Mammary epithelial cell (primary cell): Measurements from ENCODE around the gene NKD2.

Experiments used
- EZH2 ChIP-seq: IDR thresholded peaks from 2 replicates; pipeline ENCODE4 v1.6.1; 2012; ENCODE audit warnings: low read length, inconsistent platforms, borderline replicate concordance
- TF ChIP-seq, protein P1 (sequence below), 2 donors: IDR thresholded peaks in 1 of 2; conservative IDR thresholded peaks in 1 of 2; 2 replicates each; pipeline ENCODE4 v1.5.1; 2011 to 2012; ENCODE audit warnings: inconsistent platforms in 2 of 2, low read length in 2 of 2, mild to moderate bottlenecking in 2 of 2, control low read depth in 1 of 2, low read depth in 1 of 2; ENCODE audit not compliant: insufficient read depth in 1 of 2; ENCODE audit errors: extremely low read depth in 1 of 2

DNA sequence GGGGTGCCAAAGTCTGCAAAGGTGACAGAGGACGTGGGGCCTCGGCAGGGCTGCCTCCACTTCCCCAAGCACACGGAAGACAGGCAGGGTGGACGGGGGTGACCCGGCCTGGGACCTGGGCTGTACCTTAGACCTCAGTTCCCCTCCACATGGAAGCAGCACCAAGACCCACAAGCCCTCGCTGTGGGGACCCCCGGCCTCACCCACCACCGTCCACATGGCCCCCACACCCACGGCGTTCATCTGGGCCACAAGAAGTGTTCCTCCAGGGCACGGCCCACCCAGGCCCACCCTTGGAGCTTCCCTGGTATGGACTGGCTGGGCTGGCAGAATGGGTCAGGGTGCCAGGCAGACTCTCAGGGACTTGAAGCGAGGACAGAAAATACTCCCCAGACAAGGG lies 45.8 kb upstream of the NKD2 start:
- TF ChIP-seq, protein P1, sequence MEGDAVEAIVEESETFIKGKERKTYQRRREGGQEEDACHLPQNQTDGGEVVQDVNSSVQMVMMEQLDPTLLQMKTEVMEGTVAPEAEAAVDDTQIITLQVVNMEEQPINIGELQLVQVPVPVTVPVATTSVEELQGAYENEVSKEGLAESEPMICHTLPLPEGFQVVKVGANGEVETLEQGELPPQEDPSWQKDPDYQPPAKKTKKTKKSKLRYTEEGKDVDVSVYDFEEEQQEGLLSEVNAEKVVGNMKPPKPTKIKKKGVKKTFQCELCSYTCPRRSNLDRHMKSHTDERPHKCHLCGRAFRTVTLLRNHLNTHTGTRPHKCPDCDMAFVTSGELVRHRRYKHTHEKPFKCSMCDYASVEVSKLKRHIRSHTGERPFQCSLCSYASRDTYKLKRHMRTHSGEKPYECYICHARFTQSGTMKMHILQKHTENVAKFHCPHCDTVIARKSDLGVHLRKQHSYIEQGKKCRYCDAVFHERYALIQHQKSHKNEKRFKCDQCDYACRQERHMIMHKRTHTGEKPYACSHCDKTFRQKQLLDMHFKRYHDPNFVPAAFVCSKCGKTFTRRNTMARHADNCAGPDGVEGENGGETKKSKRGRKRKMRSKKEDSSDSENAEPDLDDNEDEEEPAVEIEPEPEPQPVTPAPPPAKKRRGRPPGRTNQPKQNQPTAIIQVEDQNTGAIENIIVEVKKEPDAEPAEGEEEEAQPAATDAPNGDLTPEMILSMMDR (conservative IDR thresholded peaks at IDR 0.05 in 1 of 2, IDR thresholded peaks at IDR 0.05 in 1 of 2; ENCODE audit: extremely low read depth in 1 of 2, insufficient read depth in 1 of 2, low read depth in 1 of 2, low read length in 2 of 2) = no peak
- TF ChIP-seq EZH2 = no peak
